ENCODE measurements around the gene CPVL. TPM values are rescaled to one million over a fixed set of nuclear protein-coding genes. Genes with fewer than 3 reads are reported as not detected.

CPVL gene
- total RNA-seq, 3 donors from 2014 or later, result 11.4 to 44.2 (median 13.4) TPM

DNA sequence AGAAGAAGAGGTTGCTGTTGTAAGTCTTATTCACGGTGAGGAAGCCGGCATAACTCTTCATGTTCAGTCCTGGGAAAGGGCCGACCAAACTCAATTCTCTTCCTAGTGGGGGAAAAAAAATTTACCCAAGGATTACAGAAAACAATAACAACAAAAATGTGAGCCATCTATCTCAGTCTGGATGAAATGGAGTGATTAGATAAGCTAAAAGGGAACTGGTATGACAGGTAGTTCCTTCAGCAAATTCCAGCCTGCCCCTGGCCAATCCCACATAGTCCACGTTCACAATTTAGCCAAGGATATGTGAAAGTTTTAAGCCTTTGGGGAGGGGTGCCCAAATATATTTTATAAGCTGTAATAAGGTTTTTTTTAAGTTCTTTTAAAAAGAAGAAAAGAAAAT is 33.6 kb downstream of the CPVL start:
- H3K36me3 ChIP-seq, result no peaks in the 10 kb centered on the region
- intact Hi-C loops (cut with DNase I; ENCODE audit: low total_unique reads), result no loop called here
- no peaks in the 10 kb centered on the region for H3K27me3 ChIP-seq
- H3K4me3 ChIP-seq, result no peak overlapping the region
- no peak for DNase-seq (ENCODE audit: low spot score in 2 of 2)
- TF ChIP-seq, protein P1, sequence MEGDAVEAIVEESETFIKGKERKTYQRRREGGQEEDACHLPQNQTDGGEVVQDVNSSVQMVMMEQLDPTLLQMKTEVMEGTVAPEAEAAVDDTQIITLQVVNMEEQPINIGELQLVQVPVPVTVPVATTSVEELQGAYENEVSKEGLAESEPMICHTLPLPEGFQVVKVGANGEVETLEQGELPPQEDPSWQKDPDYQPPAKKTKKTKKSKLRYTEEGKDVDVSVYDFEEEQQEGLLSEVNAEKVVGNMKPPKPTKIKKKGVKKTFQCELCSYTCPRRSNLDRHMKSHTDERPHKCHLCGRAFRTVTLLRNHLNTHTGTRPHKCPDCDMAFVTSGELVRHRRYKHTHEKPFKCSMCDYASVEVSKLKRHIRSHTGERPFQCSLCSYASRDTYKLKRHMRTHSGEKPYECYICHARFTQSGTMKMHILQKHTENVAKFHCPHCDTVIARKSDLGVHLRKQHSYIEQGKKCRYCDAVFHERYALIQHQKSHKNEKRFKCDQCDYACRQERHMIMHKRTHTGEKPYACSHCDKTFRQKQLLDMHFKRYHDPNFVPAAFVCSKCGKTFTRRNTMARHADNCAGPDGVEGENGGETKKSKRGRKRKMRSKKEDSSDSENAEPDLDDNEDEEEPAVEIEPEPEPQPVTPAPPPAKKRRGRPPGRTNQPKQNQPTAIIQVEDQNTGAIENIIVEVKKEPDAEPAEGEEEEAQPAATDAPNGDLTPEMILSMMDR (IDR thresholded peaks at IDR 0.05), result no peak
- TF ChIP-seq POLR2AphosphoS5 (IDR thresholded peaks at IDR 0.05), result no peak
- TF ChIP-seq POLR2A (IDR thresholded peaks at IDR 0.05), result no peak
- H3K27ac ChIP-seq, result no peak overlapping the region
- peaks cover 4 to 7% of the 10 kb centered on the region in 2 donors for H3K4me1 ChIP-seq
- no peaks in the 10 kb centered on the region for H3K9me3 ChIP-seq

DNA sequence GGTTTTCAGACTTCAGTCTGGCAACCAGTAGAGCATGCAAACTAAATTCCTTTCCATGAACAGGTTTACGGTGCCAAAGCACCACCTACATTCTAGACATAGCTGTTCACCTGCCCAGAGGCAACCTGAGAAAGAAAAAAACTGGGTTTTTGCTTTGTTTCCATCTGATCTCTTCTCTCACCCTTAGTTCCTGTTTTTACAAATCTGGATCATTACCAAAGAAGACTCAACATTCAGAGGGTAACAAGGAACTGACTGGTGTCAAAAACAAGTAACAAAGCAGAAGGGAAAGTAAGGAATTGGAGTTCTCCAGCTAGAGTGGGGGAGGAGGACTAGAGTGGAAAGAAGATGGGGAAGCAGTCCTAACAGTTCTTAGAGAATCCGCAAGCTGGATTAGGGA is 36.4 kb downstream of the CPVL start:
- H3K9me3 ChIP-seq, result no peaks in the 10 kb centered on the region
- no peak overlapping the region for H3K4me3 ChIP-seq
- DNase-seq (ENCODE audit: low spot score in 2 of 2), result peak in 1 of 2 donors; percentile 39
- H3K36me3 ChIP-seq, result no peaks in the 10 kb centered on the region
- H3K27ac ChIP-seq, result peak overlapping the region; percentile 64 to 73
- intact Hi-C loops (cut with DNase I; ENCODE audit: low total_unique reads), result no loop called here
- H3K4me1 ChIP-seq, result peaks cover 2 to 7% of the 10 kb centered on the region in 2 donors
- TF ChIP-seq POLR2AphosphoS5 (IDR thresholded peaks at IDR 0.05), result no peak
- TF ChIP-seq POLR2A (IDR thresholded peaks at IDR 0.05), result no peak
- TF ChIP-seq, protein P1 (IDR thresholded peaks at IDR 0.05), result no peak
- no peaks in the 10 kb centered on the region for H3K27me3 ChIP-seq

DNA sequence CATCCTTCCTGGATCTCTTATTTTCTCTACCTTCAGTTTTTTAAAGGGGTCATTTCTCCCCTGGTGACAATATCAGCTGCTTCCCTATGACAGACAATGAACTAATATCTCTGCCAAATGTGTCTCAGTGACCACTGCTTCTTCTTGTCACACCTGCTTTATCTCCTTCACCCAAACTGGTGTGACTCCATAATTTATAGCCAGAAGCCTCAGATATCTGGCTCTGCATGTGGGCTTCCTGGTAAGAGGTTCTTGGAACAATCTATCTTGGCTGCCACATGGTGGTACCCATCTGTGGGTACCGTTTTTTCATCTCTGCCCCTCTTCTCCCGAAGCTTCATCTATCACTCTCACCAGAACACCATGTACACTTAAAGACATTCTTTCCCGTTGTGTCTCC is 37.0 kb downstream of the CPVL start:
- H3K4me1 ChIP-seq, result peaks cover 0 to 7% of the 10 kb centered on the region in 2 donors
- intact Hi-C loops (cut with DNase I; ENCODE audit: low total_unique reads), result no loop called here
- TF ChIP-seq POLR2AphosphoS5 (IDR thresholded peaks at IDR 0.05) (no peak), POLR2A (IDR thresholded peaks at IDR 0.05) (no peak)
- TF ChIP-seq, protein P1 (IDR thresholded peaks at IDR 0.05), result no peak

DNA sequence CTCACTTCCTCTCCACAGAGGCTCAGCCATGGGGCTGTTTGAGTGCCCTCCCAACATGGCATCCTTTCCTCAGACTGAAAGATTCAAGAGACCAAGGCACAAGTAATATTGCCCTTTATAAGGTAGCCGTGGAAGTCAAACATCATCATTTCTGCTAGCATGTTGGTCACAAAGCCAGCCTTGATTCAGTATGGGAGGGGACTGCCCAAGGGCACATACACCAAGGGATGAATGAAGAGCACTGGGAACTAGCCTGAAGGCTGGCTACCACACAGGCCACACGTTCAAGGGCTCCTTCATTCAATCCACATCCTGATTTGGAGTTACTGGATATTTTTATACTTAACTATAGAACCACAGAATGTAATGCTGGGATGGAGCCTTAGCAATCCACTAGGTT is 39.3 kb downstream of the CPVL start:
- no peak for DNase-seq (ENCODE audit: low spot score in 2 of 2)
- no peak for TF ChIP-seq POLR2A (IDR thresholded peaks at IDR 0.05)
- intact Hi-C loops (cut with DNase I; ENCODE audit: low total_unique reads), result no loop called here
- Histone ChIP-seq H3K4me1 (peaks cover 0 to 7% of the 10 kb centered on the region in 2 donors), H3K36me3 (no peaks in the 10 kb centered on the region), H3K27me3 (no peaks in the 10 kb centered on the region), H3K9me3 (no peaks in the 10 kb centered on the region), H3K27ac (no peak overlapping the region), H3K4me3 (no peak overlapping the region)

More for the DNA sequence above, 37.0 kb downstream of the CPVL start:
- Histone ChIP-seq H3K9me3 (no peaks in the 10 kb centered on the region), H3K27me3 (no peaks in the 10 kb centered on the region), H3K4me3 (no peak overlapping the region), H3K27ac (peak overlapping the region; percentile 6 to 64), H3K36me3 (no peaks in the 10 kb centered on the region)
- no peak for DNase-seq (ENCODE audit: low spot score in 2 of 2)

DNA sequence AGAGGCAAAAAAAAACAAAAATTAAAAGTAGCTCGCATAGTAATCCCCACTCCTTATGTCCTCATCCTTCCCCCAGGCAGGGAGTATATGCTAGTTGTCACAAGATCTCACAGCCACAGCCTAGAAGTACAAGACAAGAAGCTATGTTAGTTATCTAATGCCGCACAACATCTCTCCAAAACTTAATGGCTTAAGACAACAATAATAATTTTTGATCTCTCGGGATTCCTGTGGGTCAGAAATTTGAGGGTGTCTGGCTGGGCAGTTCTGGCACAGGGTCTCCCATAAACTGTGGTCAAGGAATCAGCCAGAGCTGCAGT is 39.7 kb downstream of the CPVL start:
- DNase-seq (ENCODE audit: low spot score in 2 of 2), result no peak

More for the DNA sequence above, 39.7 kb downstream of the CPVL start:
- TF ChIP-seq POLR2A (IDR thresholded peaks at IDR 0.05) (no peak), POLR2AphosphoS5 (IDR thresholded peaks at IDR 0.05) (no peak)
- TF ChIP-seq, protein P1 (IDR thresholded peaks at IDR 0.05), result no peak
- no peak overlapping the region for H3K4me3 ChIP-seq
- no peaks in the 10 kb centered on the region for H3K36me3 ChIP-seq
- no peaks in the 10 kb centered on the region for H3K9me3 ChIP-seq
- peaks cover 0 to 7% of the 10 kb centered on the region in 2 donors for H3K4me1 ChIP-seq
- intact Hi-C loops (cut with DNase I; ENCODE audit: low total_unique reads), result no loop called here
- H3K27me3 ChIP-seq, result no peaks in the 10 kb centered on the region
- H3K27ac ChIP-seq, result no peak overlapping the region

Data from breast epithelium (tissue), 4 donors.